Upper lobe of left lung (tissue), 6 donors: ENCODE data around the gene GSTO2. TPM values are rescaled to one million over a fixed set of nuclear protein-coding genes. Genes with fewer than 3 reads are reported as not detected.

Experiments used
- ATAC-seq, 2 donors: fragments of 200-7000 bp; cut with Tn5 transposase; one replicate each; pipeline ENCODE4 v1.9.1; 2022; ENCODE audit warnings: mild to moderate bottlenecking in 2 of 2, moderate library complexity in 2 of 2; ENCODE audit not compliant: low FRiP score in 2 of 2
- DNase-seq, 2 donors: peaks; one replicate each; pipeline ENCODE4 v3.0.0-alpha.2; 2019 to 2020
- H3K27ac ChIP-seq, 4 donors: fragments of 200-600 bp; sonication (generic); one replicate each; pipeline ENCODE4 v1.5.1; 2016 to 2019
- H3K27me3 ChIP-seq, 4 donors: fragments of 200-600 bp; sonication (generic); one replicate each; pipeline ENCODE4 v1.5.1; 2017 to 2019
- H3K36me3 ChIP-seq, 4 donors: fragments of 200-600 bp; sonication (generic); one replicate each; pipeline ENCODE4 v1.5.1; 2016 to 2019
- H3K4me1 ChIP-seq, 4 donors: fragments of 200-600 bp; sonication (generic); one replicate each; pipeline ENCODE4 v1.5.1; 2018 to 2019
- H3K4me3 ChIP-seq, 4 donors: fragments of 200-600 bp; sonication (generic); one replicate each; pipeline ENCODE4 v1.5.1; 2017 to 2019; ENCODE audit warnings: mild to moderate bottlenecking in 2 of 4, moderate library complexity in 1 of 4
- H3K9me3 ChIP-seq, 4 donors: fragments of 200-600 bp; sonication (generic); one replicate each; pipeline ENCODE4 v1.5.1; 2018 to 2019
- EP300 ChIP-seq, 4 donors: sonication (generic); formaldehyde crosslinking; IDR thresholded peaks; one replicate each; pipeline ENCODE4 v1.5.1; 2017; ENCODE audit warnings: antibody characterized with exemption in 4 of 4, control low read depth in 2 of 4
- POLR2A ChIP-seq, 4 donors: fragments of 450-650 bp; IDR thresholded peaks; one replicate each; pipeline ENCODE4 v1.5.1; 2016 to 2017; ENCODE audit warnings: antibody characterized with exemption in 4 of 4, mild to moderate bottlenecking in 2 of 4
- POLR2AphosphoS5 ChIP-seq, 2 donors: sonication (generic); formaldehyde crosslinking; IDR thresholded peaks; one replicate each; pipeline ENCODE4 v1.5.1; 2017; ENCODE audit warnings: antibody characterized with exemption in 2 of 2
- WGBS, 2 donors: methylation state at CpG; one replicate each; pipeline ENCODE4 v1.1.5; 2017 to 2018; 5-methylcytosine and 5-hydroxymethylcytosine counted together
- total RNA-seq, 6 donors: library from RNA; depleted of rRNA in 4 of 6; stranded (reverse); fragments of >200 nt in 4 of 6; gene quantifications; one replicate each; pipeline versions ENCODE4 v1.1.0 to v1.2.1, GENCODE V29; 2016 to 2021
- TF ChIP-seq, protein P1 (sequence below), 6 experiments: fragments of 450-650 bp in 4 of 6; fragments of 200-600 bp in 2 of 6; sonication (generic) in 2 of 6; IDR thresholded peaks; one replicate each; pipeline ENCODE4 v1.5.1; 2016 to 2019; ENCODE audit warnings: antibody characterized with exemption in 6 of 6
- donor health status: DM: no; HTN: no; CAD: no; lungs with moderate emphysema.
- donor health status: DM: no; HTN: yes; CAD: no; lungs with severe emphysema.

The GSTO2 gene
- total RNA-seq, 6 donors from 2014 or later, result 2.8 to 11.2 (median 7.8) TPM

- TF ChIP-seq, protein P1, sequence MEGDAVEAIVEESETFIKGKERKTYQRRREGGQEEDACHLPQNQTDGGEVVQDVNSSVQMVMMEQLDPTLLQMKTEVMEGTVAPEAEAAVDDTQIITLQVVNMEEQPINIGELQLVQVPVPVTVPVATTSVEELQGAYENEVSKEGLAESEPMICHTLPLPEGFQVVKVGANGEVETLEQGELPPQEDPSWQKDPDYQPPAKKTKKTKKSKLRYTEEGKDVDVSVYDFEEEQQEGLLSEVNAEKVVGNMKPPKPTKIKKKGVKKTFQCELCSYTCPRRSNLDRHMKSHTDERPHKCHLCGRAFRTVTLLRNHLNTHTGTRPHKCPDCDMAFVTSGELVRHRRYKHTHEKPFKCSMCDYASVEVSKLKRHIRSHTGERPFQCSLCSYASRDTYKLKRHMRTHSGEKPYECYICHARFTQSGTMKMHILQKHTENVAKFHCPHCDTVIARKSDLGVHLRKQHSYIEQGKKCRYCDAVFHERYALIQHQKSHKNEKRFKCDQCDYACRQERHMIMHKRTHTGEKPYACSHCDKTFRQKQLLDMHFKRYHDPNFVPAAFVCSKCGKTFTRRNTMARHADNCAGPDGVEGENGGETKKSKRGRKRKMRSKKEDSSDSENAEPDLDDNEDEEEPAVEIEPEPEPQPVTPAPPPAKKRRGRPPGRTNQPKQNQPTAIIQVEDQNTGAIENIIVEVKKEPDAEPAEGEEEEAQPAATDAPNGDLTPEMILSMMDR (IDR thresholded peaks at IDR 0.05), result no peak
- TF ChIP-seq POLR2A (IDR thresholded peaks at IDR 0.05) (no peak), POLR2AphosphoS5 (IDR thresholded peaks at IDR 0.05) (no peak), EP300 (IDR thresholded peaks at IDR 0.05) (no peak)
- WGBS, 2 donors, result 94% methylated on average over 6 of the region's 6 CpGs
- DNase-seq (no peak), ATAC-seq (no peak)
- Histone ChIP-seq H3K4me3 (no peak overlapping the region), H3K4me1 (peaks cover 13 to 18% (median 15%) of the 10 kb centered on the region in 4 donors), H3K36me3 (no peaks in the 10 kb centered on the region), H3K9me3 (no peaks in the 10 kb centered on the region), H3K27ac (no peak overlapping the region), H3K27me3 (no peaks in the 10 kb centered on the region)
Observed at GRCh38 chr10:104251443-104251842, 17.5 kb upstream of the GSTO2 start.

DNA sequence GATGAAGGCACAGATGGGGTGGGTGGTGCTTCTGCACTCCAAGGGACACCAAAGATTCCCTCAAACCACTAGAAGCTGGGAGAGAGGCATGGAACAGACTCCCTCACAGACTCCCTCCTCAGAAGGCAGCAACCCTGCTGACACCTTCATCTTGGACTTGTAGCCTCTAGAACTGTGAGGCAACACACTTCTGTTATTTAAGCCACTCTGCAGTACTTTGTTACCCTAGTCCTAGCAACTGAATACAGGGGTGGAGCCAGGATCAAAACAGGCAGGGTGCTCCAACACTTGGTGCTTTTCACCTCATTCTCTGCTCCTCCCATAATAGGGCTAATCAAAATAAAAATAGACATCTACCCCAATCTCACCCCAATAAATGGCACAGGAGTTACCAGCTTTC, 16.6 kb upstream of the GSTO2 start:
- H3K36me3 ChIP-seq, result peaks cover 0 to 4% (median 0%) of the 10 kb centered on the region in 4 donors
- no peak for DNase-seq
- H3K27ac ChIP-seq, result no peak overlapping the region
- no peaks in the 10 kb centered on the region for H3K27me3 ChIP-seq
- TF ChIP-seq POLR2AphosphoS5 (IDR thresholded peaks at IDR 0.05) (no peak), POLR2A (IDR thresholded peaks at IDR 0.05) (no peak), EP300 (IDR thresholded peaks at IDR 0.05) (no peak)
- TF ChIP-seq, protein P1 (IDR thresholded peaks at IDR 0.05), result no peak
- no peak for ATAC-seq
- peaks cover 22 to 25% (median 23%) of the 10 kb centered on the region in 4 donors for H3K4me1 ChIP-seq
- H3K4me3 ChIP-seq, result no peak overlapping the region
- H3K9me3 ChIP-seq, result no peaks in the 10 kb centered on the region

GRCh38 chr10:104253106-104253505, 15.9 kb upstream of the GSTO2 start:
- peaks cover 27 to 32% (median 29%) of the 10 kb centered on the region in 4 donors for H3K4me1 ChIP-seq
- peak overlapping the region in 1 of 4 donors; percentile 99 for H3K27ac ChIP-seq
- H3K36me3 ChIP-seq, result peaks cover 2 to 10% (median 5%) of the 10 kb centered on the region in 4 donors
- DNase-seq, result no peak
- H3K27me3 ChIP-seq, result no peaks in the 10 kb centered on the region
- ATAC-seq, result no peak
- H3K4me3 ChIP-seq, result no peak overlapping the region
- H3K9me3 ChIP-seq, result no peaks in the 10 kb centered on the region
- WGBS, 2 donors, result 85 to 86% methylated on average over 2 of the region's 2 CpGs
- no peak for TF ChIP-seq POLR2A (IDR thresholded peaks at IDR 0.05)
- no peak for TF ChIP-seq EP300 (IDR thresholded peaks at IDR 0.05)
- TF ChIP-seq, protein P1 (IDR thresholded peaks at IDR 0.05), result no peak
- no peak for TF ChIP-seq POLR2AphosphoS5 (IDR thresholded peaks at IDR 0.05)

DNA sequence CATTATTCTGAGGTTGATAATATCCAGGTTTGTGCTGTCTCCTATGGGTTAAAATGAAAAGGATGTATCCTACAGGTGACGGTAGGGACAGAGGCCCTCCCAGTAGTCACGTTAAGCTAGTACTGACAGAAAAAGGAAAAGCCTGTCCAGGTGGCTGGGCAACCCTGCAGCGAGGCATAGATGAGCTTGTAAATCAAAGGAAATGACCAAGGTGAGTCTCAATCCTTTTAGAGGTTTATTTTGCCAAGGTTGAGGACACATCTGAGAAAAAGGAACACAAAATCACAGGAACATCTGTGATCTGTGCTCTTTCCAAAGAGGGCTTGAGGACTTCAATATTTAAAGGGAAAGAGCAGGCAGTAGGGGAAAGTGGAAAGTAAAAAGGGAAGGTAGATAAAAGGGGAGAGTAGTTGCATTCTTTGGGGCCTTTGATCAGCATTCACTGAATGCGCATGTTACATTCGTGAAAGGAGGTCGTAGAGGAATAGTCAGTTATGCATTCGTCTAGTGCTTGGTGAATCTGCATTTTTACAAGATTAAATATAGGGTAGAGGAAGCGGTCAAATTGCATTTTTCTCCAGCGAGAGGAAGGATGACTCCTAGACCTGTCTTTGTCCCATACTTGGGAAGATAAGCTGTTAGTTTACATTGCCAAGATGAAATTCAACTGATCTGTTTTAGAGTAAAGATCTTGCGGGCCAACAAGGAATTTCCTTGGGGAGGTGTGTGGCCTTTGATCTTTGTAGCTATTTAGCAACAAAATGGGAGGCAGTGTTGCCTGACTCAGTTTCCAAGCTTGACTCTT, 15.2 kb upstream of the GSTO2 start:
- Histone ChIP-seq H3K27me3 (no peaks in the 10 kb centered on the region), H3K9me3 (no peaks in the 10 kb centered on the region), H3K27ac (peak overlapping the region; percentile 98 to 99 (median 99)), H3K4me3 (peak overlapping the region in 3 of 4 donors; percentile 87 to 96 (median 94)), H3K4me1 (peaks cover 33 to 38% (median 35%) of the 10 kb centered on the region in 4 donors), H3K36me3 (peaks cover 8 to 17% (median 12%) of the 10 kb centered on the region in 4 donors)
- no peak for DNase-seq
- WGBS, 2 donors, result 66 to 70% methylated on average over 10 of the region's 10 CpGs
- TF ChIP-seq POLR2A (IDR thresholded peaks at IDR 0.05), result no peak
- TF ChIP-seq EP300 (IDR thresholded peaks at IDR 0.05), result no peak
- TF ChIP-seq, protein P1 (IDR thresholded peaks at IDR 0.05), result no peak
- TF ChIP-seq POLR2AphosphoS5 (IDR thresholded peaks at IDR 0.05), result no peak
- ATAC-seq, result no peak
